Osteocyte (in vitro differentiated cells): ENCODE data around the gene TTC39B. TPM values are rescaled to one million over a fixed set of nuclear protein-coding genes. Genes with fewer than 3 reads are reported as not detected.

Source experiments
- DNase-seq: peaks from one replicate; pipeline ENCODE4 v3.0.0; 2021; ENCODE audit warnings: mixed read lengths; ENCODE audit not compliant: unreplicated experiment; ENCODE audit errors: extremely low spot score
- H3K27ac Mint-ChIP-seq: one replicate; pipeline ENCODE4 v1.8.0; 2021; ENCODE audit warnings: mild to moderate bottlenecking, mixed read lengths; ENCODE audit not compliant: unreplicated experiment
- H3K27me3 Mint-ChIP-seq: one replicate; pipeline ENCODE4 v1.8.0; 2021; ENCODE audit warnings: mixed read lengths; ENCODE audit not compliant: unreplicated experiment
- H3K36me3 Mint-ChIP-seq: one replicate; pipeline ENCODE4 v1.8.0; 2021; ENCODE audit warnings: mixed read lengths; ENCODE audit not compliant: unreplicated experiment
- H3K4me1 Mint-ChIP-seq: one replicate; pipeline ENCODE4 v1.8.0; 2021; ENCODE audit warnings: mixed read lengths; ENCODE audit not compliant: unreplicated experiment
- H3K4me3 Mint-ChIP-seq: one replicate; pipeline ENCODE4 v1.8.0; 2021; ENCODE audit warnings: mild to moderate bottlenecking, moderate library complexity, mixed read lengths; ENCODE audit not compliant: unreplicated experiment
- H3K9me3 Mint-ChIP-seq: one replicate; pipeline ENCODE4 v1.8.0; 2021; ENCODE audit warnings: mixed read lengths; ENCODE audit not compliant: unreplicated experiment
- CTCF ChIP-seq: fragments of 200-600 bp; sonication (generic); IDR thresholded peaks from 2 replicates; pipeline ENCODE4 v1.5.0; 2021; ENCODE audit warnings: antibody characterized with exemption, mild to moderate bottlenecking, moderate library complexity
- total RNA-seq: library from RNA; stranded (reverse); gene quantifications from 2 replicates; pipeline ENCODE4 v1.2.1, GENCODE V29; 2021

Gene TTC39B
- total RNA-seq, 1 donor from 2014 or later: 25.5 TPM

GRCh38 chr9:15221746-15222145, 85.3 kb downstream of the TTC39B start:
- H3K9me3 Mint-ChIP-seq: no peaks in the 10 kb centered on the region
- TF ChIP-seq CTCF: no peak

GRCh38 chr9:15220658-15221318, 86.2 kb downstream of the TTC39B start:
- DNase-seq: no peak
- Mint-ChIP-seq H3K27ac (no peak overlapping the region), H3K36me3 (peaks cover 39% of the 10 kb centered on the region), H3K27me3 (no peaks in the 10 kb centered on the region), H3K4me3 (no peak overlapping the region), H3K4me1 (peaks cover 1% of the 10 kb centered on the region), H3K9me3 (no peaks in the 10 kb centered on the region)
- no peak for TF ChIP-seq CTCF

More at GRCh38 chr9:15221746-15222145, 85.3 kb downstream of the TTC39B start:
- H3K27me3 Mint-ChIP-seq: no peaks in the 10 kb centered on the region
- H3K4me1 Mint-ChIP-seq: peaks cover 1% of the 10 kb centered on the region
- peaks cover 41% of the 10 kb centered on the region for H3K36me3 Mint-ChIP-seq
- no peak for DNase-seq
- no peak overlapping the region for H3K4me3 Mint-ChIP-seq
- H3K27ac Mint-ChIP-seq: no peak overlapping the region

GRCh38 chr9:15219546-15219945, 87.5 kb downstream of the TTC39B start:
- Mint-ChIP-seq H3K4me3 (no peak overlapping the region), H3K9me3 (no peaks in the 10 kb centered on the region), H3K27ac (no peak overlapping the region), H3K27me3 (no peaks in the 10 kb centered on the region), H3K36me3 (peaks cover 38% of the 10 kb centered on the region), H3K4me1 (peaks cover 1% of the 10 kb centered on the region)
- DNase-seq: no peak
- no peak for TF ChIP-seq CTCF

GRCh38 chr9:15218994-15219393, 88.0 kb downstream of the TTC39B start:
- Mint-ChIP-seq H3K4me1 (peaks cover 1% of the 10 kb centered on the region), H3K4me3 (no peak overlapping the region), H3K9me3 (no peaks in the 10 kb centered on the region), H3K27ac (peak overlapping the region; percentile 34), H3K27me3 (no peaks in the 10 kb centered on the region), H3K36me3 (peaks cover 32% of the 10 kb centered on the region)
- TF ChIP-seq CTCF: no peak
- no peak for DNase-seq

- TF ChIP-seq CTCF: no peak
- H3K36me3 Mint-ChIP-seq: peaks cover 24% of the 10 kb centered on the region
- H3K4me1 Mint-ChIP-seq: peaks cover 26% of the 10 kb centered on the region
- no peak overlapping the region for H3K4me3 Mint-ChIP-seq
- no peaks in the 10 kb centered on the region for H3K27me3 Mint-ChIP-seq
- no peaks in the 10 kb centered on the region for H3K9me3 Mint-ChIP-seq
- peak overlapping the region; percentile 51 for H3K27ac Mint-ChIP-seq
- no peak for DNase-seq
These were observed 93.8 kb downstream of the TTC39B start for GRCh38 chr9:15213249-15213648.
